ENCODE measurements around the gene DHRSX. TPM values are rescaled to one million over a fixed set of nuclear protein-coding genes. Genes with fewer than 3 reads are reported as not detected.
"Not testable (repeated sequence)": the region's sequence is repeated elsewhere in the genome, so short reads cannot be mapped to it uniquely, and the experiment has no call there.

Gene DHRSX
- total and polyA plus RNA-seq, 7 donors, result 12.5 to 25.2 (median 16.1) TPM

- no peak for TF ChIP-seq EP300 (IDR thresholded peaks at IDR 0.05)
- TF ChIP-seq POLR2AphosphoS5 (IDR thresholded peaks at IDR 0.05), result no peak
- TF ChIP-seq POLR2A (IDR thresholded peaks at IDR 0.05), result no peak
- no peak for TF ChIP-seq CTCF (IDR thresholded peaks at IDR 0.05)
- Histone ChIP-seq H3K4me1 (peaks cover 0 to 6% (median 0%) of the 10 kb centered on the region in 4 donors), H3K9me3 (no peaks in the 10 kb centered on the region), H3K4me3 (no peak overlapping the region), H3K36me3 (no peaks in the 10 kb centered on the region), H3K27me3 (no peaks in the 10 kb centered on the region), H3K27ac (no peak overlapping the region)
- intact Hi-C loops (cut with DNase I), result no loop called here
- no peak for DNase-seq
- WGBS, 2 donors, result 75 to 77% methylated on average over 5 of the region's 5 CpGs
Observed at GRCh38 chrX:2462074-2462473, 38.7 kb downstream of the DHRSX start.

- peaks cover 0 to 6% (median 0%) of the 10 kb centered on the region in 4 donors for H3K4me1 ChIP-seq
- no peaks in the 10 kb centered on the region for H3K9me3 ChIP-seq
- H3K27ac ChIP-seq, result no peak overlapping the region
- no peaks in the 10 kb centered on the region for H3K27me3 ChIP-seq
- 87 to 90% methylated on average over 8 of the region's 8 CpGs for WGBS, 2 donors
- intact Hi-C loops (cut with DNase I), result no loop called here
- no peak for TF ChIP-seq CTCF (IDR thresholded peaks at IDR 0.05)
- no peak for TF ChIP-seq POLR2AphosphoS5 (IDR thresholded peaks at IDR 0.05)
- no peak for TF ChIP-seq EP300 (IDR thresholded peaks at IDR 0.05)
- no peak for TF ChIP-seq POLR2A (IDR thresholded peaks at IDR 0.05)
- H3K36me3 ChIP-seq, result no peaks in the 10 kb centered on the region
- no peak for DNase-seq
- no peak overlapping the region for H3K4me3 ChIP-seq
Observed at GRCh38 chrX:2461711-2462016, 39.1 kb downstream of the DHRSX start.

GRCh38 chrX:2460821-2461710, 39.7 kb downstream of the DHRSX start:
- H3K27ac ChIP-seq; H3K27me3 ChIP-seq; H3K4me1 ChIP-seq; H3K4me3 ChIP-seq; H3K9me3 ChIP-seq; intact Hi-C loops (cut with DNase I); H3K36me3 ChIP-seq; DNase-seq: not testable (repeated sequence)
- 69 to 80% methylated on average over 17 of the region's 17 CpGs for WGBS, 2 donors

- H3K27ac ChIP-seq; H3K4me1 ChIP-seq; H3K27me3 ChIP-seq; H3K4me3 ChIP-seq; H3K9me3 ChIP-seq; intact Hi-C loops (cut with DNase I); DNase-seq; H3K36me3 ChIP-seq: not testable (repeated sequence)
- 88 to 92% methylated on average over 10 of the region's 10 CpGs for WGBS, 2 donors
Observed at GRCh38 chrX:2460048-2460447, 40.7 kb downstream of the DHRSX start.

GRCh38 chrX:2458309-2458708, 42.5 kb downstream of the DHRSX start:
- Histone ChIP-seq H3K36me3 (no peaks in the 10 kb centered on the region), H3K27ac (no peak overlapping the region), H3K4me3 (no peak overlapping the region), H3K9me3 (no peaks in the 10 kb centered on the region), H3K4me1 (peaks cover 0 to 6% (median 0%) of the 10 kb centered on the region in 4 donors), H3K27me3 (no peaks in the 10 kb centered on the region)
- 88 to 90% methylated on average over 6 of the region's 6 CpGs for WGBS, 2 donors
- no peak for DNase-seq
- intact Hi-C loops (cut with DNase I), result no loop called here
- TF ChIP-seq POLR2A (IDR thresholded peaks at IDR 0.05), result no peak
- no peak for TF ChIP-seq EP300 (IDR thresholded peaks at IDR 0.05)

- H3K4me3 ChIP-seq, result no peak overlapping the region
- no peaks in the 10 kb centered on the region for H3K9me3 ChIP-seq
- H3K27ac ChIP-seq, result no peak overlapping the region
- TF ChIP-seq CTCF (IDR thresholded peaks at IDR 0.05) (no peak), POLR2AphosphoS5 (IDR thresholded peaks at IDR 0.05) (no peak), POLR2A (IDR thresholded peaks at IDR 0.05) (no peak), EP300 (IDR thresholded peaks at IDR 0.05) (no peak)
- no peaks in the 10 kb centered on the region for H3K27me3 ChIP-seq
- H3K36me3 ChIP-seq, result no peaks in the 10 kb centered on the region
- H3K4me1 ChIP-seq, result peaks cover 0 to 6% (median 0%) of the 10 kb centered on the region in 4 donors
- intact Hi-C loops (cut with DNase I), result no loop called here
- 93 to 94% methylated on average over 26 of the region's 26 CpGs for WGBS, 2 donors
- no peak for DNase-seq
Observed at GRCh38 chrX:2457289-2458133, 43.3 kb downstream of the DHRSX start.

GRCh38 chrX:2456091-2456490, 44.7 kb downstream of the DHRSX start:
- WGBS, 2 donors, result 56 to 84% methylated on average over 8 of the region's 8 CpGs
- DNase-seq; intact Hi-C loops (cut with DNase I); H3K9me3 ChIP-seq; H3K4me1 ChIP-seq; H3K36me3 ChIP-seq; H3K27me3 ChIP-seq; H3K27ac ChIP-seq; H3K4me3 ChIP-seq: not testable (repeated sequence)

- H3K27ac ChIP-seq; intact Hi-C loops (cut with DNase I); H3K36me3 ChIP-seq; H3K4me3 ChIP-seq; DNase-seq; H3K27me3 ChIP-seq; H3K9me3 ChIP-seq: not testable (repeated sequence)
- peaks cover 0 to 16% (median 6%) of the 10 kb centered on the region in 4 donors for H3K4me1 ChIP-seq
- WGBS, 2 donors, result 92 to 93% methylated on average over 9 of the region's 9 CpGs
Observed at GRCh38 chrX:2454620-2455019, 46.2 kb downstream of the DHRSX start.
